D721Med (cell line): ENCODE results near the gene CYREN.
"Not testable (repeated sequence)": the region's sequence is repeated elsewhere in the genome, so short reads cannot be mapped to it uniquely, and the experiment has no call there.

Experiments used
- DNase-seq: peaks from one replicate; pipeline ENCODE4 v3.0.0; 2011; ENCODE audit warnings: low spot score; ENCODE audit not compliant: insufficient read length
- FAIRE-seq: peaks from 2 replicates; lab custom pipeline; 2011; peaks lifted over from hg19 to GRCh38; lab: Jason Lieb, UNC
- TF ChIP-seq, protein P1 (sequence below): IDR thresholded peaks from 2 replicates; pipeline ENCODE4 v1.5.1; 2012; ENCODE audit warnings: mild to moderate bottlenecking, control low read depth; ENCODE audit not compliant: insufficient read depth; ENCODE audit errors: missing control alignments

Gene CYREN

DNA sequence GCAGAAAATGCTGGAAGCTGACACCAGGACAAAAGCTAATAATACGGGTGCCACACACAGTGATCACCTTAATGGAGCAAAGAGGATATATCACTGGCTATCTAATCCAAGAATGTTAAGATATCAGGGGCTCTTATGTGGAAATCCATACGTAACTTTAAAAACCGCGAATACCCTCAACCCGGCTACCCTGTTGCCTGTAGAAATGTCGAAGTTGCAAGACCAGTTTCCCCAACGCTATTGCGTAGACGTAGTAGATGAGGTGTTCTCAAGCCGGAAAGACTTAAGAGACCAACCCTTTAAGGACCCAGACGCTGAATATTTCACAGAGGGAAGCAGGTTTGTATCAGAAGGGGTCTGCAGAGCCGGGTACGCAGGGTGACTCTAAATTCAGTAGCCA, 7.9 kb upstream of the CYREN start:
- DNase-seq (no peak), FAIRE-seq (no peak)
- TF ChIP-seq, protein P1, sequence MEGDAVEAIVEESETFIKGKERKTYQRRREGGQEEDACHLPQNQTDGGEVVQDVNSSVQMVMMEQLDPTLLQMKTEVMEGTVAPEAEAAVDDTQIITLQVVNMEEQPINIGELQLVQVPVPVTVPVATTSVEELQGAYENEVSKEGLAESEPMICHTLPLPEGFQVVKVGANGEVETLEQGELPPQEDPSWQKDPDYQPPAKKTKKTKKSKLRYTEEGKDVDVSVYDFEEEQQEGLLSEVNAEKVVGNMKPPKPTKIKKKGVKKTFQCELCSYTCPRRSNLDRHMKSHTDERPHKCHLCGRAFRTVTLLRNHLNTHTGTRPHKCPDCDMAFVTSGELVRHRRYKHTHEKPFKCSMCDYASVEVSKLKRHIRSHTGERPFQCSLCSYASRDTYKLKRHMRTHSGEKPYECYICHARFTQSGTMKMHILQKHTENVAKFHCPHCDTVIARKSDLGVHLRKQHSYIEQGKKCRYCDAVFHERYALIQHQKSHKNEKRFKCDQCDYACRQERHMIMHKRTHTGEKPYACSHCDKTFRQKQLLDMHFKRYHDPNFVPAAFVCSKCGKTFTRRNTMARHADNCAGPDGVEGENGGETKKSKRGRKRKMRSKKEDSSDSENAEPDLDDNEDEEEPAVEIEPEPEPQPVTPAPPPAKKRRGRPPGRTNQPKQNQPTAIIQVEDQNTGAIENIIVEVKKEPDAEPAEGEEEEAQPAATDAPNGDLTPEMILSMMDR: no peak

DNA sequence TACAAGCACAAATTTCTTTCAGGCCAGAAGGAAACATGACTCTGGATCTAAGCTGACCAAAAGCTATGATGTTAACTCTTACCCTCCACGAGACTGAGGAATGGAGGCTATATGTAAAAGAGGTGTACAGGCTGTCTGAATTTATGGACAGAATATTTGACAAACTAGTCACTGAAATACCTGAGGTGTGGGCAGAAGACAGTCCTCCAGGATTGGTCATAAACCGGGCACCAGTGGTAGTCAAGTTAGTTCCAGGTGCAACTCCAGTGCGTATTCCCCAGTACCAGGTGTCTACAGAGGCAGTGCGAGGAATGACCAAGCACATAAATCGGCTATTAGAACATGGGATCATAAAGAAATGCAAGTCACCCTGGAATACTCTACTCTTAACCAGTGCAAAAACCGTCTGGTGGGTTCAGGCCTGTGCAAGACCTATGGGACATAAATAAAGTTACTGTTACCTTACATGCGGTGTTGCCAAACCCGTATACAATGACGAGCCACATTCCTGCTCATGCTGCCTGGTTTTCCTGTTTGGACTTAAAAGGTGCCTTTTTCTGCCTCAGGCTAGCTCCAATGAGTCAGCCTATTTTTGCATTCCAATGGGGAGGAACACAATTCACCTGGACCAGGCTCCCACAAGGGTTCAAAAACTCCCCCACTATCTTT, 6.7 kb upstream of the CYREN start:
- FAIRE-seq (no peak), DNase-seq (no peak)
- TF ChIP-seq, protein P1: no peak

GRCh38 chr7:135175931-135176330, 5.4 kb upstream of the CYREN start:
- TF ChIP-seq, protein P1: no peak
- FAIRE-seq (no peak), DNase-seq (no peak)

DNA sequence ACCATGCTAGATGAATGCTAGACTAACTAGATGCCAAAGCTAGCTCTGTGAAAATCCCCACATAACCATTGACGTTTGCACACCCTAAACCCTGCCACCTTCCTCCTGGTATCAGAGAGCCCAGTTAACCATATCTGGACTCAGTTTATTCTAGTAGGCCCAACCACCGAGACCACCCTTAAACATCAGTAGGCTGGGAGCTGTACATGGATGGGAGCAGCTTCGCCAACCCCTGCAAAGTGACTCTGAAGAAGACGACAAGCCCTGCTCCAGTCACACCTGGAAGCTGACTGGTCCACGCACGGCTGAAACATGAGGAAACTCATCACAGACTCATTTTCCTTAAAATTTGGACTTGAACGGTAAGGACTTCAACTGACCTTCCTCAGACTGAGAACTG, 4.4 kb upstream of the CYREN start:
- DNase-seq (no peak), FAIRE-seq (no peak)
- TF ChIP-seq, protein P1: no peak

DNA sequence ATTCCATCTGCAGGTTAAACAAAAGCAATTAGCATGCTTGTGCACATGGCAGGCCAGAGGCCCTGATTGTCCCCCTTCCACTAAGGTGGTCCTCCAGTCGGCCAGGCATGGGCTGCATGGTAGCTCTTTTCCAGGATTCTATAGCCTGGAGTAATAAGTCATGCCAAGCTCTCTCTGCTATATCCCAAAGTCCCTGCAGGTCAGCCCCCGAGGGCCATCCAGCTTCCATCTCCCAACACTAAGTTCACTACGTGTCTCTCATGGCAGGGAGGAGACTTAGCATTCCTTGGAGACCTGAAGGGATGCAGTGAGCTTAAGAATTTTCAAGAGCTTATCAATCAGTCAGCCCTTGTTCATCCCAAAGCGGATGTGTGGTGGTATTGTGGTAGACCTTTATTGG, 3.4 kb upstream of the CYREN start:
- not testable (repeated sequence) for FAIRE-seq, DNase-seq

GRCh38 chr7:135171581-135172291, 1.2 kb upstream of the CYREN start:
- FAIRE-seq, DNase-seq: not testable (repeated sequence)

GRCh38 chr7:135170998-135171481, 533 bp upstream of the CYREN start:
- not testable (repeated sequence) for FAIRE-seq, DNase-seq

GRCh38 chr7:135169964-135170273, 588 bp downstream of the CYREN start:
- DNase-seq (no peak), FAIRE-seq (no peak)
- TF ChIP-seq, protein P1: no peak
